HEK293T (cell line): ENCODE measurements around the gene FCGBP.

Experiments
- CTCF ChIA-PET: fragments of 350-600 bp; formaldehyde crosslinking; extraction: SDS; loops from one replicate; lab custom pipeline; 2021; ENCODE audit warnings: antibody characterized with exemption, inconsistent platforms; lab: Yijun Ruan, JAX
- POLR2A ChIA-PET: fragments of 350-600 bp; formaldehyde crosslinking; extraction: SDS; loops from one replicate; lab custom pipeline; 2020; ENCODE audit warnings: antibody characterized with exemption, inconsistent platforms; lab: Yijun Ruan, JAX
- DNase-seq: peaks from one replicate; pipeline ENCODE4 v3.0.0; 2012; ENCODE audit warnings: mixed read lengths; ENCODE audit errors: extremely low spot score
- ARNT ChIP-seq: fragments of 450-650 bp; IDR thresholded peaks from 2 replicates; pipeline ENCODE4 v1.6.1; 2017; ENCODE audit warnings: mild to moderate bottlenecking
- BHLHE40 ChIP-seq: fragments of 450-650 bp; IDR thresholded peaks from 2 replicates; pipeline ENCODE4 v1.6.1; 2016; ENCODE audit warnings: mild to moderate bottlenecking, moderate library complexity, borderline replicate concordance
- CTBP1 ChIP-seq: fragments of 450-650 bp; IDR thresholded peaks from 2 replicates; pipeline ENCODE4 v1.6.1; 2016; ENCODE audit warnings: borderline replicate concordance
- ELF4 ChIP-seq: fragments of 450-650 bp; IDR thresholded peaks from 2 replicates; pipeline ENCODE4 v1.6.1; 2017; ENCODE audit warnings: antibody characterized with exemption
- FOXA1 ChIP-seq: fragments of 450-650 bp; IDR thresholded peaks from 2 replicates; pipeline ENCODE4 v1.6.1; 2016; ENCODE audit warnings: mild to moderate bottlenecking
- FOXK2 ChIP-seq: fragments of 450-650 bp; IDR thresholded peaks from 2 replicates; pipeline ENCODE4 v1.6.1; 2016; ENCODE audit warnings: mild to moderate bottlenecking
- FOXM1 ChIP-seq: fragments of 450-650 bp; IDR thresholded peaks from 2 replicates; pipeline ENCODE4 v1.6.1; 2017; ENCODE audit warnings: mild to moderate bottlenecking, borderline replicate concordance
- HDGF ChIP-seq: fragments of 450-650 bp; IDR thresholded peaks from 2 replicates; pipeline ENCODE4 v1.6.1; 2017; ENCODE audit warnings: antibody characterized with exemption, borderline replicate concordance
- L3MBTL2 ChIP-seq: fragments of 450-650 bp; conservative IDR thresholded peaks from 2 replicates; pipeline ENCODE4 v1.6.1; 2016; ENCODE audit warnings: mild to moderate bottlenecking
- LEF1 ChIP-seq: fragments of 450-650 bp; IDR thresholded peaks from 2 replicates; pipeline ENCODE4 v1.6.1; 2017; ENCODE audit warnings: mild to moderate bottlenecking, borderline replicate concordance
- NFRKB ChIP-seq: fragments of 450-650 bp; IDR thresholded peaks from 2 replicates; pipeline ENCODE4 v1.6.1; 2016; ENCODE audit warnings: mild to moderate bottlenecking, moderate library complexity
- PKNOX1 ChIP-seq: fragments of 450-650 bp; IDR thresholded peaks from 2 replicates; pipeline ENCODE4 v1.6.1; 2016
- SP1 ChIP-seq: fragments of 450-650 bp; IDR thresholded peaks from 2 replicates; pipeline ENCODE4 v1.6.1; 2017
- SUZ12 ChIP-seq: fragments of 450-650 bp; IDR thresholded peaks from 2 replicates; pipeline ENCODE4 v1.6.1; 2016; ENCODE audit warnings: mild to moderate bottlenecking
- TARDBP ChIP-seq: fragments of 450-650 bp; IDR thresholded peaks from 2 replicates; pipeline ENCODE4 v1.6.1; 2016
- ZNF384 ChIP-seq: fragments of 450-650 bp; IDR thresholded peaks from 2 replicates; pipeline ENCODE4 v1.6.1; 2016

Gene FCGBP

GRCh38 chr19:39937787-39938186, 3.4 kb upstream of the FCGBP start:
- DNase-seq = no peak
- POLR2A ChIA-PET = interaction anchor here (1.5 kb wide), 1 partner anchor 33 kb away, joined by 3 read pairs; no protein-coding TSS in a partner anchor
- CTCF ChIA-PET = no interaction called here
- TF ChIP-seq FOXK2 (no peak), BHLHE40 (no peak), LEF1 (no peak), L3MBTL2 (no peak), CTBP1 (no peak), PKNOX1 (no peak), SUZ12 (no peak), NFRKB (no peak), FOXA1 (no peak), ARNT (no peak)

- TF ChIP-seq BHLHE40 = no peak
- TF ChIP-seq FOXM1 = no peak
- no peak for TF ChIP-seq FOXA1
- TF ChIP-seq CTBP1 = no peak
- TF ChIP-seq L3MBTL2 = no peak
- no peak for TF ChIP-seq SP1
- TF ChIP-seq NFRKB = no peak
- no peak for TF ChIP-seq PKNOX1
- no peak for DNase-seq
- ChIA-PET CTCF (no interaction called here), POLR2A (interaction anchor here (1.5 kb wide), 1 partner anchor 33 kb away, joined by 3 read pairs; no protein-coding TSS in a partner anchor)
Observed at GRCh38 chr19:39937094-39937720, 2.8 kb upstream of the FCGBP start.

- CTCF ChIA-PET = no interaction called here
- DNase-seq = no peak
- POLR2A ChIA-PET = interaction anchor here (1.0 kb wide), 1 partner anchor 34 kb away, joined by 3 read pairs; the partner anchor contains the start of gene PSMC4
- TF ChIP-seq ZNF384 (no peak), FOXA1 (no peak), PKNOX1 (no peak), SP1 (no peak), BHLHE40 (no peak), ELF4 (no peak), NFRKB (no peak), LEF1 (no peak), SUZ12 (no peak)
Observed at GRCh38 chr19:39936622-39937021, 2.2 kb upstream of the FCGBP start.

- POLR2A ChIA-PET = interaction anchor here (1.0 kb wide), 1 partner anchor 35 kb away, joined by 3 read pairs; the partner anchor contains the start of gene PSMC4
- TF ChIP-seq CTBP1 (no peak), L3MBTL2 (no peak), TARDBP (no peak), BHLHE40 (no peak), SUZ12 (no peak), ARNT (no peak), SP1 (no peak), NFRKB (no peak), FOXM1 (no peak), HDGF (no peak), FOXK2 (no peak), PKNOX1 (no peak), FOXA1 (no peak), ZNF384 (no peak), LEF1 (no peak)
- no peak for DNase-seq
- CTCF ChIA-PET = no interaction called here
Observed at GRCh38 chr19:39936020-39936419, 1.6 kb upstream of the FCGBP start.

- POLR2A ChIA-PET = no interaction called here
- TF ChIP-seq ARNT (no peak), NFRKB (no peak), FOXK2 (no peak), FOXA1 (no peak), CTBP1 (no peak), ZNF384 (no peak), SP1 (no peak), L3MBTL2 (no peak), FOXM1 (no peak), PKNOX1 (no peak), LEF1 (no peak), HDGF (no peak), TARDBP (no peak), ELF4 (no peak), BHLHE40 (no peak), SUZ12 (no peak)
- no peak for DNase-seq
- CTCF ChIA-PET = no interaction called here
Observed at GRCh38 chr19:39935364-39935661, 879 bp upstream of the FCGBP start.
